GM06990 (cell line): ENCODE data around the gene ZNF335.

ENCODE experiments used
- DNase-seq: peaks from one replicate; pipeline ENCODE4 v3.0.0-alpha.2; 2011; ENCODE audit not compliant: insufficient read length; ENCODE audit errors: extremely low read depth
- H3K27me3 ChIP-seq: replicated peaks from 2 replicates; pipeline ENCODE4 v1.6.0; 2011; ENCODE audit warnings: low read length; ENCODE audit not compliant: control insufficient read depth, insufficient read depth
- H3K36me3 ChIP-seq: 2 replicates; pipeline ENCODE4 v1.5.1; 2011; ENCODE audit warnings: low read length; ENCODE audit not compliant: control insufficient read depth, insufficient read depth
- H3K4me3 ChIP-seq: replicated peaks from 2 replicates; pipeline ENCODE4 v1.5.1; 2011; ENCODE audit warnings: low read depth, mild to moderate bottlenecking, control low read depth, low read length
- TF ChIP-seq, protein P1 (sequence below): IDR thresholded peaks from 2 replicates; pipeline ENCODE4 v1.5.1; 2011; ENCODE audit warnings: low read length, control low read depth, mild to moderate bottlenecking, inconsistent platforms; ENCODE audit not compliant: insufficient read depth, poor library complexity, severe bottlenecking

Gene ZNF335

DNA sequence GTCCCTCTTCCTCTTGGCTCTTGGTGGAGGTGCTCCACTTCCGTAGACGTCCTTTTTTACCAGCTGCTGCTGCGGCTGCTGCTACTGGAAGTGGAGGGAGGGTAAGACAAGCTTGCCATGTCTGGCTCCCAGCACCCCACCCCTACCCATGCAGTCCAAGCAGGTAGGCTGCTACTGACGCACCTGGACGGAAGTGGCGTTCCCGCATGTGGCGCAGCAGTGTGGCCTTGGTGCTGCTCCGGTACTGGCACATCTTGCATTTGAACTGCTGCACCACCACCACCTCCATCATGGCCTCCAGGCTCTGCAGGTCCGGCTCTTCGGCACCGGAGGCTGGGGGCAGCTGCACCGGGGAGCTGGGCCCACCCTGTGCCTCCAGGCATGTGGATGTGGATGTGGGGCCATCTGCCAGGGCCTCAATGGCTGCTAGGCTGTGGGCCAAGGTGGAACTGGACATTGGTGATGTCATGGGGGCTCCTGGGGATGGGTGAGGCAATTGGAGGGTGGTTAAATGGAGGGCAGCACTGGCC lies 4.4 kb downstream of the ZNF335 start:
- Histone ChIP-seq H3K36me3 (peaks cover 37% of the 10 kb centered on the region), H3K4me3 (no peak overlapping the region), H3K27me3 (no peaks in the 10 kb centered on the region)
- TF ChIP-seq, protein P1, sequence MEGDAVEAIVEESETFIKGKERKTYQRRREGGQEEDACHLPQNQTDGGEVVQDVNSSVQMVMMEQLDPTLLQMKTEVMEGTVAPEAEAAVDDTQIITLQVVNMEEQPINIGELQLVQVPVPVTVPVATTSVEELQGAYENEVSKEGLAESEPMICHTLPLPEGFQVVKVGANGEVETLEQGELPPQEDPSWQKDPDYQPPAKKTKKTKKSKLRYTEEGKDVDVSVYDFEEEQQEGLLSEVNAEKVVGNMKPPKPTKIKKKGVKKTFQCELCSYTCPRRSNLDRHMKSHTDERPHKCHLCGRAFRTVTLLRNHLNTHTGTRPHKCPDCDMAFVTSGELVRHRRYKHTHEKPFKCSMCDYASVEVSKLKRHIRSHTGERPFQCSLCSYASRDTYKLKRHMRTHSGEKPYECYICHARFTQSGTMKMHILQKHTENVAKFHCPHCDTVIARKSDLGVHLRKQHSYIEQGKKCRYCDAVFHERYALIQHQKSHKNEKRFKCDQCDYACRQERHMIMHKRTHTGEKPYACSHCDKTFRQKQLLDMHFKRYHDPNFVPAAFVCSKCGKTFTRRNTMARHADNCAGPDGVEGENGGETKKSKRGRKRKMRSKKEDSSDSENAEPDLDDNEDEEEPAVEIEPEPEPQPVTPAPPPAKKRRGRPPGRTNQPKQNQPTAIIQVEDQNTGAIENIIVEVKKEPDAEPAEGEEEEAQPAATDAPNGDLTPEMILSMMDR, result no peak
- DNase-seq, result no peak

DNA sequence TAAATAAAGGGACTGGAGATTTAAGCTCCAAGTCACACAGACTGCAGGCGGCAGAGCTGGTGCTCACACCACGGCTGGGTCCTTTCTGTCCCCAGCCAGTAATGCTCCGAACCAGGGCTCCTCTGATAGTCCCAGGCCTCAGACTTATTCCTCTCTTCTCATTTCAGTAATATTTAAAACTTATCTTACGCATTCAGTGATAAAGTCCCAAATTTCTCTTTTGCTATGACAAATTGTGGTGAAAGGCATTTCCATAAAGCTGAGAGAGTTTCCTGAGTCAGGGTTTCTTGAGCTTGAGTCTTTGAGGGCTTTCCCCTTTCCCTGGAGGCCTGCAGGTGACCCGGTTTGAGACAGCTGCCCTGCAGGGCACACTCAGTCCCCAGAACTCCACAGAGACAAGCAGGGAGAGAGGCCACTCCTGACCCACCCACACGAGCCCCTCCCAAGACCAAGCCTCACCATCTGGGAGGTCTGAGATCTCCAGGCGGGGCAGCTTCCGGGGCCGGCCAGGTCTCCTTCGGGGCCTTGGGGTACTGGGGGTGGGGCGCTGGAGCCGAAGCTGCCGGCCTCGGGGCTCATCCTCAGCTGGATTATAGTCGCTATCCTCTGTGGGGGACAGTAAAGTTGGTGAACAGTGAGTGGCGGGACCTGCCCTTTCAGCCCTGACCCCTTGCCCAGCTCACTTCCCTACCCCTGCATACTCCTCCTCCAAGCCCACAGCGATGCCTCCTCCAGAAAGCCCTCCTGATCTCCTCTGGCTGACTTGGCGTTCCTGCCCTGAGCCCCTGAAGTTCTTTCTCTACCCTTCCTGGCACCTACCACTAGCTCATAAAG lies 6.6 kb downstream of the ZNF335 start:
- DNase-seq, result no peak
- Histone ChIP-seq H3K36me3 (peaks cover 52% of the 10 kb centered on the region), H3K4me3 (no peak overlapping the region), H3K27me3 (no peaks in the 10 kb centered on the region)
- TF ChIP-seq, protein P1, result no peak

DNA sequence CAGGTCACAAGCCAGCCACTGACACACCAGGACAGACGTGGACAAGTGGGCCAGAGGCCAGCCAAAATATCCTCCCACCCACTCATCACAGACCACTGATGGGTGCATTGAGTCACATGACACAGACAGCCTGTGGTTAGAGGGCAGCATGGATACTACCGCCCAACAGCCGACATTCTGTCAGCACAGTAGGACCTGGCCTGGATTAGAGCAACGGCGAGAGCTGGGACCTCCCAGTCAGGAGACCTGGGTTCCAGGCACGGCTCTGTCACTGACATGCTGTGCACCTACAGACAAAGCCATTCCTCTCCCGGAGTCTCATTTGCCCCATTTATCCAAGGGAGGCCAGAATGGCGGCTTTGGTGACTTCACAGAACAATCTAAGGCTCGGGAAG lies 8.0 kb downstream of the ZNF335 start:
- no peak for DNase-seq
- H3K27me3 ChIP-seq, result no peaks in the 10 kb centered on the region
- H3K4me3 ChIP-seq, result no peak overlapping the region
- H3K36me3 ChIP-seq, result peaks cover 60% of the 10 kb centered on the region
- TF ChIP-seq, protein P1, result no peak

DNA sequence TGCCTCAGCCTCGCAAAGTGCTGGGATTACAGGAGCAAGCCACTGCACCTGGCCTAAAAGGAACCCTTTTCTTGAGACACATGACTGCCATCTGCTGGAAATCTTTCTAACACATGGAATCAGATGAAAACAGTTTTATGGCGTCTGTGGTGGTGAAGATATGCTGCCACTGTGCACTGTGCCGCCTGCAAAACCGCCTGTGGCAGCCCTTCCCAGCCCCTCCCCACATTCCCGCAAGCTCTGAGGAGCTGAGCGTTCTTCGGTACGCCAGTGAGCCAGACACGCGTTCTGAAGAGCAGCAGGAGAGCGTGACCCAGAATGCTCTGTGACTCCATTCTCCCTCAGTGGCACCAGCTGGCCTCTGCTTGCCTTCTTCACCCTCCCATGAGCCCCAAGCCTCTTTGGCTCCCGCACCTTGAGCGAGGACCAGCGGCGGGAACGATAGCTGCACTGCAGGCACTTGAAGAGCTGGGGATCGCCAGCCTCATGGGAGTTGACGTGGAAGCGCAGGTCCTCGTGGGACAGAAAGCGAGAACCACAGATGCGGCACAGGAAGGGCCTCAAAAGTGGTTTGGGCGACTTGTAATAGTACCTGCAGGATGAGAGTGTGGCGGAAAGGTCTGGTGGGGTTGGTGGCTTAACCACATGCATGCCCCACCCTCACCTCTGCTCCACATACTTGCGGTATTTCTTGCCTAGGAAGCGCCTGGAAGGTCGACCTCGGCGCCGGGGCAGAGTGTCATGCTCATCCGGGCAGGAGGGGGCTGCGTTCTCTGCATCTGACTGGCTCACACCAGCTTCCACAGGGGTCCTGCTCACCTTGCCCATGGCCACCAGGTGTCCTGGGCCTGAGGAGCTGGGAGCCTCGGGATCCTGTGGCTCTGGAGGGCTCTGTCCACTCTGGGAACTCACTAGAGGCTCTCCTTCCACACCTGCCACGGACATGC lies 8.7 kb downstream of the ZNF335 start:
- DNase-seq, result no peak
- Histone ChIP-seq H3K4me3 (no peak overlapping the region), H3K36me3 (peaks cover 61% of the 10 kb centered on the region), H3K27me3 (no peaks in the 10 kb centered on the region)
- TF ChIP-seq, protein P1, result peak; percentile 39

DNA sequence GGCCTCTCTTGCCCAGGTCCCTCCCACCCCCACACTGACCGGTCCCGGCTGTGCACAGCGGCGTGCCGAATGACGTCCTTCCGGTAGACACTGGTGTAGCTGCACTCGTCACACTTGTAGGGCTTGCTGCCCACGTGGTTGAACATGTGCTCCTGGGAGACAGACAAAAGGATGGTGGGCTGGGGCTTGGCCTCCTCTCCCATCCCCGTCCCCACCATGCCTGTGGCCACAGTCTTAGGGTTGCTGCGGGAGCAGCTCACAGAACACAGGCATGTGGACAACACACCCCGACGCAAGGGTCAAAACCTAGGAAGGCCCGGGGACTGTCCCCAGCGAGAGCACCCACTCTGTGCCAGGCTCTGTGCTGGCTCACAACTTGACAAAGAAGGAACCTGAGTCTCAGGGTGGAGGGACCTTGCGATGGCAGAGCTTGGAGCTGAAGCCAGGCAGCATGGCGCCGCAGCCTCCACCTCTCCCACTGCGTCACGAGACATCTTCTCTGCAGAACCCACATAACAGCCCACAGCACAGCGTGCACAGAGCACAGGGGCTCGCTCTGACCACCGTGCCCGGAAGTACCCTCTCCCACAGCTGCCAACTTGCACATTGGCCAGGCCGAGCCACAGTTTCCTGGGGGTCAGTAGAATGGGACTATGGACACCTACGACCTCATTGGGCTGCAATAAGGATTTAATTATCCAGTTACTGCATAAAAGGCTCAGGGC lies 9.8 kb downstream of the ZNF335 start:
- TF ChIP-seq, protein P1, result no peak
- no peak for DNase-seq
- H3K36me3 ChIP-seq, result peaks cover 55% of the 10 kb centered on the region
- no peaks in the 10 kb centered on the region for H3K27me3 ChIP-seq
- H3K4me3 ChIP-seq, result no peak overlapping the region
